HCT116 (cell line): ENCODE measurements around the gene VPS45. TPM values are rescaled to one million over a fixed set of nuclear protein-coding genes. Genes with fewer than 3 reads are reported as not detected.

Experiments used
- ATAC-seq: fragments of 200-7000 bp; cut with Tn5 transposase; 2 replicates; pipeline ENCODE4 v1.9.1; 2020; ENCODE audit warnings: mild to moderate bottlenecking, moderate library complexity
- BruUV-seq: library from RNA; stranded (reverse); fragments of 400-500 nt; replicated peaks from 2 replicates; lab custom pipeline; 2021; lab: Mats Ljungman, UMichigan
- CTCF ChIA-PET: fragments of 300-600 bp; sonication (Branson Sonifier 250); formaldehyde crosslinking; loops from one replicate; lab custom pipeline; 2021; ENCODE audit warnings: antibody characterized with exemption; lab: Charles Lee
- POLR2A ChIA-PET: fragments of 300-600, 350-600 bp; sonication (Branson Sonifier 250); formaldehyde crosslinking; loops from one replicate; lab custom pipeline; 2021; ENCODE audit warnings: antibody characterized with exemption; lab: Charles Lee
- RAD21 ChIA-PET, 2 experiments: fragments of 300-600 bp; sonication (Branson Sonifier 250); formaldehyde crosslinking; loops; one replicate each; lab custom pipeline; 2023; ENCODE audit warnings: low total read pairs in 2 of 2; ENCODE audit not compliant: uncharacterized antibody in 2 of 2, unreplicated experiment in 2 of 2, low non-redundant PET in 1 of 2; lab: Charles Lee
- DNase-seq: peaks from one replicate; pipeline ENCODE4 v3.0.0-alpha.2; 2010; ENCODE audit warnings: low read depth, low spot score
- H2AFZ ChIP-seq: fragments of 200-600 bp; shearing (Covaris generic), sonication (generic); 2 replicates; pipeline ENCODE4 v1.6.1; 2017; ENCODE audit warnings: low read depth, mixed run types, mixed read lengths, antibody characterized with exemption, low read length; ENCODE audit not compliant: poor library complexity, severe bottlenecking
- H3K27ac ChIP-seq: 2 replicates; pipeline ENCODE4 v1.5.1; 2012; ENCODE audit warnings: low read depth, low read length
- H3K27me3 ChIP-seq: fragments of 200-600 bp; sonication (generic); 2 replicates; pipeline ENCODE4 v1.6.1; 2016; ENCODE audit warnings: mixed run types, low read length, mixed read lengths; ENCODE audit not compliant: insufficient read depth
- H3K36me3 ChIP-seq, 2 experiments: fragments of 200-500 bp in 1 of 2; fragments of 200-600 bp in 1 of 2; sonication (Bioruptor generic) in 1 of 2; sonication (generic) in 1 of 2; 2 replicates each; pipeline versions ENCODE4 v1.5.1 to v1.6.1; 2014 to 2016; ENCODE audit warnings: low read length in 2 of 2, inconsistent platforms in 1 of 2, mixed read lengths in 1 of 2, mixed run types in 1 of 2; ENCODE audit not compliant: insufficient read depth in 2 of 2, control insufficient read depth in 1 of 2
- H3K4me1 ChIP-seq, 2 experiments: fragments of 200-600 bp in 1 of 2; sonication (generic) in 1 of 2; 2 replicates each; pipeline versions ENCODE4 v1.5.1 to v1.6.1; 2012 to 2017; ENCODE audit warnings: low read length in 2 of 2, inconsistent platforms in 1 of 2, mild to moderate bottlenecking in 1 of 2, mixed read lengths in 1 of 2, mixed run types in 1 of 2, moderate library complexity in 1 of 2; ENCODE audit not compliant: insufficient read depth in 2 of 2, control insufficient read depth in 1 of 2
- H3K4me2 ChIP-seq: fragments of 200-600 bp; sonication (generic); 2 replicates; pipeline ENCODE4 v1.6.1; 2017; ENCODE audit warnings: mixed run types, low read length, mixed read lengths
- H3K4me3 ChIP-seq, 2 experiments: fragments of 200-600 bp in 1 of 2; sonication (generic) in 1 of 2; replicated peaks in 1 of 2; 2 replicates each; pipeline ENCODE4 v1.5.1; 2011 to 2016; ENCODE audit warnings: low read length in 2 of 2, control low read depth in 1 of 2, low read depth in 1 of 2, mild to moderate bottlenecking in 1 of 2, mixed read lengths in 1 of 2, mixed run types in 1 of 2
- H3K79me2 ChIP-seq: fragments of 200-600 bp; sonication (generic); 2 replicates; pipeline ENCODE4 v1.6.1; 2017; ENCODE audit warnings: mild to moderate bottlenecking, mixed run types, low read length, moderate library complexity, mixed read lengths; ENCODE audit not compliant: insufficient read depth
- H3K9ac ChIP-seq: fragments of 200-600 bp; sonication (generic); 2 replicates; pipeline ENCODE4 v1.6.1; 2016; ENCODE audit warnings: low read length, mixed read lengths
- H3K9me2 ChIP-seq: fragments of 200-600 bp; sonication (generic), shearing (Covaris generic); 2 replicates; pipeline ENCODE4 v1.6.1; 2017; ENCODE audit warnings: mixed run types, mild to moderate bottlenecking, moderate library complexity; ENCODE audit not compliant: insufficient read depth
- H3K9me3 ChIP-seq, 2 experiments: fragments of 200-500 bp in 1 of 2; fragments of 200-600 bp in 1 of 2; sonication (Bioruptor generic) in 1 of 2; sonication (generic) in 1 of 2; 2 replicates each; pipeline ENCODE4 v1.6.1; 2014 to 2017; ENCODE audit warnings: low read length in 2 of 2, mixed read lengths in 2 of 2, inconsistent platforms in 1 of 2, low read depth in 1 of 2, mild to moderate bottlenecking in 1 of 2, mixed run types in 1 of 2, moderate library complexity in 1 of 2; ENCODE audit not compliant: control insufficient read depth in 1 of 2, insufficient read depth in 1 of 2
- H4K20me1 ChIP-seq: fragments of 200-600 bp; sonication (generic), shearing (Covaris generic); 2 replicates; pipeline ENCODE4 v1.6.1; 2017; ENCODE audit warnings: mixed run types, mild to moderate bottlenecking, moderate library complexity; ENCODE audit not compliant: insufficient read depth
- CEBPB ChIP-seq: IDR thresholded peaks from 2 replicates; pipeline ENCODE4 v1.6.1; 2012; ENCODE audit warnings: low read depth
- CTCF ChIP-seq, 3 experiments: fragments of 200-600 bp in 1 of 3; sonication (generic) in 1 of 3; IDR thresholded peaks in 2 of 3; conservative IDR thresholded peaks in 1 of 3; 2 replicates each; pipeline ENCODE4 v1.5.1; 2012 to 2017; ENCODE audit warnings: low read depth in 2 of 3, low read length in 2 of 3, antibody characterized with exemption in 1 of 3, borderline replicate concordance in 1 of 3, control low read depth in 1 of 3, mild to moderate bottlenecking in 1 of 3, mixed read lengths in 1 of 3, mixed run types in 1 of 3, moderate library complexity in 1 of 3; ENCODE audit not compliant: insufficient read depth in 1 of 3
- EGR1 ChIP-seq: IDR thresholded peaks from 2 replicates; pipeline ENCODE4 v1.6.1; 2012; ENCODE audit warnings: low read depth
- EZH2phosphoT487 ChIP-seq: fragments of 200-600 bp; IDR thresholded peaks from 2 replicates; pipeline ENCODE4 v1.6.1; 2018; ENCODE audit warnings: antibody characterized with exemption, borderline replicate concordance
- FOSL1 ChIP-seq: IDR thresholded peaks from 2 replicates; pipeline ENCODE4 v1.6.1; 2012; ENCODE audit warnings: low read depth
- JUND ChIP-seq: IDR thresholded peaks from 2 replicates; pipeline ENCODE4 v1.6.1; 2012
- POLR2A ChIP-seq: IDR thresholded peaks from 2 replicates; pipeline ENCODE4 v1.7.0; 2011; ENCODE audit warnings: borderline replicate concordance; ENCODE audit not compliant: insufficient read depth, insufficient read length; ENCODE audit errors: extremely low read depth
- TCF7L2 ChIP-seq: IDR thresholded peaks from 2 replicates; pipeline ENCODE4 v1.7.0; 2011; ENCODE audit warnings: borderline replicate concordance, inconsistent platforms; ENCODE audit not compliant: insufficient read depth, insufficient read length; ENCODE audit errors: extremely low read depth
- YY1 ChIP-seq: IDR thresholded peaks from 2 replicates; pipeline ENCODE4 v1.6.1; 2011; ENCODE audit warnings: low read length, low read depth, moderate library complexity, mild to moderate bottlenecking; ENCODE audit not compliant: insufficient replicate concordance; ENCODE audit errors: extremely low read depth
- ZBTB33 ChIP-seq: IDR thresholded peaks from 2 replicates; pipeline ENCODE4 v1.6.1; 2011; ENCODE audit warnings: mild to moderate bottlenecking, low read length, moderate library complexity; ENCODE audit not compliant: insufficient replicate concordance; ENCODE audit errors: extremely low read depth
- ZFX ChIP-seq: fragments of 450-650 bp; IDR thresholded peaks from 2 replicates; pipeline ENCODE4 v1.6.1; 2017
- ZNF274 ChIP-seq: fragments of 200-500 bp; sonication (Bioruptor generic); IDR thresholded peaks from 2 replicates; pipeline ENCODE4 v1.6.1; 2014; ENCODE audit warnings: mild to moderate bottlenecking, low read depth, low read length, inconsistent platforms
- intact Hi-C: fragments of 100-400 bp; cut with micrococcal nuclease; formaldehyde crosslinking; loops from 2 replicates; pipeline ENCODE4 v1.10.0; 2022
- total RNA-seq: library from RNA; stranded (reverse); gene quantifications from one replicate; pipeline ENCODE4 v1.2.1, GENCODE V29; 2021; ENCODE audit not compliant: unreplicated experiment

The VPS45 gene
- total RNA-seq, 1 experiment from 2014 or later, result 28.1 TPM

GRCh38 chr1:150179867-150180266, 112.3 kb downstream of the VPS45 start:
- no peak overlapping the region for H3K4me2 ChIP-seq
- TF ChIP-seq POLR2A (no peak), CTCF (IDR thresholded peaks at IDR 0.05 in 2 of 3, conservative IDR thresholded peaks at IDR 0.05 in 1 of 3; ENCODE audit: borderline replicate concordance in 1 of 3, insufficient read depth in 1 of 3, low read depth in 2 of 3, low read length in 2 of 3) (no peak), JUND (no peak)
- intact Hi-C loops, result no loop called here
- ChIA-PET CTCF (no interaction called here), POLR2A (no interaction called here), RAD21 (no interaction called here)
- H4K20me1 ChIP-seq, result no peaks in the 10 kb centered on the region
- DNase-seq (no peak), ATAC-seq (no peak)
- no peaks in the 10 kb centered on the region for H3K4me1 ChIP-seq
- H3K9ac ChIP-seq, result no peak overlapping the region
- no peaks in the 10 kb centered on the region for H3K36me3 ChIP-seq
- no peaks in the 10 kb centered on the region for H3K27me3 ChIP-seq
- H2AFZ ChIP-seq, result no peak overlapping the region
- no peaks in the 10 kb centered on the region for H3K9me3 ChIP-seq
- no peaks in the 10 kb centered on the region for H3K79me2 ChIP-seq
- H3K27ac ChIP-seq, result no peak overlapping the region
- H3K9me2 ChIP-seq, result no peaks in the 10 kb centered on the region
- BruUV-seq, result no TSS peak
- no peak overlapping the region for H3K4me3 ChIP-seq

- H3K36me3 ChIP-seq, result no peaks in the 10 kb centered on the region
- H3K4me3 ChIP-seq, result no peak overlapping the region
- CTCF ChIA-PET, result no interaction called here
- intact Hi-C loops, result no loop called here
- no peak overlapping the region for H2AFZ ChIP-seq
- no peak overlapping the region for H3K9ac ChIP-seq
- BruUV-seq, result no TSS peak
- no peak for DNase-seq
- no peak overlapping the region for H3K27ac ChIP-seq
- TF ChIP-seq ZBTB33 (no peak), POLR2A (no peak), EGR1 (no peak), JUND (no peak), EZH2phosphoT487 (no peak), YY1 (no peak), ZFX (no peak), CEBPB (no peak), TCF7L2 (no peak), ZNF274 (no peak), FOSL1 (no peak)
- TF ChIP-seq, all 23 proteins: peak for 0
- Histone ChIP-seq H3K9me3 (no peaks in the 10 kb centered on the region), H3K4me2 (no peak overlapping the region), H3K27me3 (no peaks in the 10 kb centered on the region), H3K79me2 (no peaks in the 10 kb centered on the region), H3K9me2 (no peaks in the 10 kb centered on the region), H3K4me1 (no peaks in the 10 kb centered on the region), H4K20me1 (no peaks in the 10 kb centered on the region)
- no peak for ATAC-seq
- POLR2A ChIA-PET, result no interaction called here
- RAD21 ChIA-PET, result no interaction called here
Observed at GRCh38 chr1:150180474-150180873, 112.9 kb downstream of the VPS45 start.
